VCaP (cell line): ENCODE measurements around the gene FRMD4B.

Experiments
- H3K27ac ChIP-seq: fragments of 450-650 bp; 2 replicates; pipeline ENCODE4 v1.5.1; 2017
- TF ChIP-seq, protein P1 (sequence below): fragments of 450-650 bp; conservative IDR thresholded peaks from 2 replicates; pipeline ENCODE4 v1.5.1; 2017; ENCODE audit warnings: mild to moderate bottlenecking, moderate library complexity

The FRMD4B gene

GRCh38 chr3:69219101-69219708, 166.7 kb downstream of the FRMD4B start:
- no peak overlapping the region for H3K27ac ChIP-seq
- TF ChIP-seq, protein P1, sequence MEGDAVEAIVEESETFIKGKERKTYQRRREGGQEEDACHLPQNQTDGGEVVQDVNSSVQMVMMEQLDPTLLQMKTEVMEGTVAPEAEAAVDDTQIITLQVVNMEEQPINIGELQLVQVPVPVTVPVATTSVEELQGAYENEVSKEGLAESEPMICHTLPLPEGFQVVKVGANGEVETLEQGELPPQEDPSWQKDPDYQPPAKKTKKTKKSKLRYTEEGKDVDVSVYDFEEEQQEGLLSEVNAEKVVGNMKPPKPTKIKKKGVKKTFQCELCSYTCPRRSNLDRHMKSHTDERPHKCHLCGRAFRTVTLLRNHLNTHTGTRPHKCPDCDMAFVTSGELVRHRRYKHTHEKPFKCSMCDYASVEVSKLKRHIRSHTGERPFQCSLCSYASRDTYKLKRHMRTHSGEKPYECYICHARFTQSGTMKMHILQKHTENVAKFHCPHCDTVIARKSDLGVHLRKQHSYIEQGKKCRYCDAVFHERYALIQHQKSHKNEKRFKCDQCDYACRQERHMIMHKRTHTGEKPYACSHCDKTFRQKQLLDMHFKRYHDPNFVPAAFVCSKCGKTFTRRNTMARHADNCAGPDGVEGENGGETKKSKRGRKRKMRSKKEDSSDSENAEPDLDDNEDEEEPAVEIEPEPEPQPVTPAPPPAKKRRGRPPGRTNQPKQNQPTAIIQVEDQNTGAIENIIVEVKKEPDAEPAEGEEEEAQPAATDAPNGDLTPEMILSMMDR: no peak

- TF ChIP-seq, protein P1: no peak
- no peak overlapping the region for H3K27ac ChIP-seq
These were observed 167.8 kb downstream of the FRMD4B start for GRCh38 chr3:69218079-69218478.

DNA sequence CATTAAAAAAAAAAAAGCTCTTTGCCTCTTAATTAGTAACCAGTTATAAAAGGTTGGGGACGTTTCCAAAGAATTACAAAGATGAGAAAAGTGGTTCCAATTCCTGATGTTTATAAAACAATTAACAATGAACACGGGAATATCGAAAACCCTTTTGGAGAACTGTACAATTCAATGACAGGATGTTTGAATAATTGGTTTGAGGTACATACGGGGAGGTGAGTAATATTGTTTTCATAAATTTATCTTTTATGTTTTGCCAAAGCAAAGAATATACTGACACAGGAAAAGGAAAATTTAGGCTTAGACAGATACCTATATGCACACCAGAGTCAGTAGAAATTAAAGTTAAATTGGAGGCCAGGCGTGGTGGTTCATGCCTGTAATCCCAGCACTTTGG, 168.9 kb downstream of the FRMD4B start:
- TF ChIP-seq, protein P1: no peak
- H3K27ac ChIP-seq: no peak overlapping the region

- TF ChIP-seq, protein P1: no peak
- no peak overlapping the region for H3K27ac ChIP-seq
These were observed 171.6 kb downstream of the FRMD4B start for GRCh38 chr3:69214241-69214640.

GRCh38 chr3:69212411-69213160, 173.3 kb downstream of the FRMD4B start:
- peak overlapping the region; percentile 44 for H3K27ac ChIP-seq
- TF ChIP-seq, protein P1: no peak

DNA sequence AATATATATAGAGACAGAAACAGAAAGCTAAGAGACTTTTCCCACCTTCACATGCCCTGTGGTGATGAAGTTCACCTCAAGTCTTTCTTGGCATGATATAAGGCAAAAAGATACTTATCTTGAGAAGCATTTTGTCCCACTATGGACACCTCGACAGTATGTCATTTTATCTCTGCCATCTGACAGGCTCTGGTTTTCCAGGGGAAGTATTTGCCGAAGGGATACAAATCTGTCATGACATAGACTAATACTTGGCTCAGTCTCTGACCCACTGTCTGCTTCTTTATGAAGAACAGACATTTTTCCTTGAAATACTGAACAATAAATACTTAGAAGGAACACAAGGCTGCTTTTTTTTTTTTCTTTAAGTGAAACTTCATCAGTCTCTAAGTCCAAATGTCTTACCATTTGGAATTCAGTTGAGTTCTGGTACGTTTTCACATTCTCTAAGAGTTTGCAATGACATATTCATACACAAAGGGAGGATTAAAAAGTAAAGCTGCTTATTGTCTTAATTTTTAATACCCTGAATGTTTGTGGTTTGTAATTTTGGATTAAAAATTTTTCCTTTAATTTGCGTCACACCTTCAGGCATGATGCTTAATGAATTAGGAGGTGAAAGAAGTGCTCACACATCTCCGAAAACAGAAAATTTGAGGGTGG, 175.7 kb downstream of the FRMD4B start:
- TF ChIP-seq, protein P1: no peak
- no peak overlapping the region for H3K27ac ChIP-seq

GRCh38 chr3:69209413-69209812, 176.5 kb downstream of the FRMD4B start:
- no peak overlapping the region for H3K27ac ChIP-seq
- TF ChIP-seq, protein P1: no peak
